Measurements from ENCODE around the gene HTRA1.

HTRA1 gene

GRCh38 chr10:122468307-122468925, 7.1 kb downstream of the HTRA1 start:
- no peaks in the 10 kb centered on the region for H3K27me3 ChIP-seq (ENCODE audit: insufficient read depth, low read length, poor library complexity, severe bottlenecking)
- TF ChIP-seq EZH2phosphoT487 (IDR thresholded peaks at IDR 0.05; ENCODE audit: borderline replicate concordance) (no peak), CTCF (conservative IDR thresholded peaks at IDR 0.05; ENCODE audit: low read length) (no peak)
- no peak overlapping the region for H3K9ac ChIP-seq (ENCODE audit: low read depth, low read length, poor library complexity, severe bottlenecking)
- H3K9me2 ChIP-seq (replicated peaks; ENCODE audit: low read depth, low read length): no peaks in the 10 kb centered on the region
- no peaks in the 10 kb centered on the region for H3K79me2 ChIP-seq (ENCODE audit: insufficient read depth, low read length)
- no peaks in the 10 kb centered on the region for H3K4me1 ChIP-seq (ENCODE audit: insufficient read depth, low read length, poor library complexity, severe bottlenecking)
- H3F3A ChIP-seq (ENCODE audit: low read depth): no peaks in the 10 kb centered on the region
- no peak overlapping the region for H3K4me3 ChIP-seq (ENCODE audit: low read length, poor library complexity, severe bottlenecking)
- H2AFZ ChIP-seq (ENCODE audit: low read length): no peak overlapping the region
- H3K9me3 ChIP-seq (ENCODE audit: insufficient read depth, low read depth, low read length): no peaks in the 10 kb centered on the region
- no peaks in the 10 kb centered on the region for H3K36me3 ChIP-seq (ENCODE audit: insufficient read depth, low read length)
- no peaks in the 10 kb centered on the region for H4K20me1 ChIP-seq (ENCODE audit: insufficient read depth, low read length, poor library complexity, severe bottlenecking)
- H3K4me2 ChIP-seq (ENCODE audit: low read depth, low read length, poor library complexity, severe bottlenecking): no peak overlapping the region

- TF ChIP-seq EZH2phosphoT487 (IDR thresholded peaks at IDR 0.05; ENCODE audit: borderline replicate concordance): no peak
- TF ChIP-seq CTCF (conservative IDR thresholded peaks at IDR 0.05; ENCODE audit: low read length): no peak
- no peak overlapping the region for H3K4me2 ChIP-seq (ENCODE audit: low read depth, low read length, poor library complexity, severe bottlenecking)
- no peaks in the 10 kb centered on the region for H3K4me1 ChIP-seq (ENCODE audit: insufficient read depth, low read length, poor library complexity, severe bottlenecking)
Observed at GRCh38 chr10:122468926-122469781, 7.8 kb downstream of the HTRA1 start.

DNA sequence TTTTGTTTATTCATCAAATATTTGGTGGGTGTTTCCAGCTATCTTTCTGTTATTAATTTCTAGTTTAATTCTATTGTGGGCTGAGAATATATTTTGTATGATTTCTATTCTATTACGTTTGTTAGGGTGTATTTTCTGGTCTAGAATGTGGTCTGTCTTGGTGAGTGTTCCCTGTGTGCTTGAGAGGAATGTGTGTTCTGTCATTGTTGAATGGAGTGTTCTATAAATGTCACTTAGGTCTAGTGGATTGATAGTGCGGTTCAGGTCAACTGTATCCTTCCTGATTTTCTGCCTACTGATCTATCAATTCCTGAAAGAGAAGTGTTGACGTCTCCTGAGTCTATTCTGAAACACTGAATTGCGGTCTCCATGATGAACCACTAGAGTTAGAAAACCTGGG, 8.5 kb downstream of the HTRA1 start:
- H3K79me2 ChIP-seq (ENCODE audit: insufficient read depth, low read length): no peaks in the 10 kb centered on the region
- no peaks in the 10 kb centered on the region for H3K9me3 ChIP-seq (ENCODE audit: insufficient read depth, low read depth, low read length)
- H3K36me3 ChIP-seq (ENCODE audit: insufficient read depth, low read length): no peaks in the 10 kb centered on the region
- no peaks in the 10 kb centered on the region for H3K27me3 ChIP-seq (ENCODE audit: insufficient read depth, low read length, poor library complexity, severe bottlenecking)
- no peak overlapping the region for H2AFZ ChIP-seq (ENCODE audit: low read length)
- H4K20me1 ChIP-seq (ENCODE audit: insufficient read depth, low read length, poor library complexity, severe bottlenecking): no peaks in the 10 kb centered on the region
- TF ChIP-seq CTCF (conservative IDR thresholded peaks at IDR 0.05; ENCODE audit: low read length): no peak
- no peak overlapping the region for H3K9ac ChIP-seq (ENCODE audit: low read depth, low read length, poor library complexity, severe bottlenecking)
- H3K4me1 ChIP-seq (ENCODE audit: insufficient read depth, low read length, poor library complexity, severe bottlenecking): no peaks in the 10 kb centered on the region
- H3K9me2 ChIP-seq (replicated peaks; ENCODE audit: low read depth, low read length): no peaks in the 10 kb centered on the region
- no peak overlapping the region for H3K4me2 ChIP-seq (ENCODE audit: low read depth, low read length, poor library complexity, severe bottlenecking)
- no peaks in the 10 kb centered on the region for H3F3A ChIP-seq (ENCODE audit: low read depth)
- no peak overlapping the region for H3K4me3 ChIP-seq (ENCODE audit: low read length, poor library complexity, severe bottlenecking)

More at GRCh38 chr10:122468926-122469781, 7.8 kb downstream of the HTRA1 start:
- no peaks in the 10 kb centered on the region for H3K79me2 ChIP-seq (ENCODE audit: insufficient read depth, low read length)
- no peaks in the 10 kb centered on the region for H3K9me2 ChIP-seq (replicated peaks; ENCODE audit: low read depth, low read length)
- no peak overlapping the region for H2AFZ ChIP-seq (ENCODE audit: low read length)
- H4K20me1 ChIP-seq (ENCODE audit: insufficient read depth, low read length, poor library complexity, severe bottlenecking): no peaks in the 10 kb centered on the region
- no peak overlapping the region for H3K9ac ChIP-seq (ENCODE audit: low read depth, low read length, poor library complexity, severe bottlenecking)
- H3K9me3 ChIP-seq (ENCODE audit: insufficient read depth, low read depth, low read length): no peaks in the 10 kb centered on the region
- no peak overlapping the region for H3K4me3 ChIP-seq (ENCODE audit: low read length, poor library complexity, severe bottlenecking)
- no peaks in the 10 kb centered on the region for H3K36me3 ChIP-seq (ENCODE audit: insufficient read depth, low read length)
- no peaks in the 10 kb centered on the region for H3F3A ChIP-seq (ENCODE audit: low read depth)
- H3K27me3 ChIP-seq (ENCODE audit: insufficient read depth, low read length, poor library complexity, severe bottlenecking): no peaks in the 10 kb centered on the region

All from Loucy (cell line).